GM19193 (cell line): Measurements from ENCODE around the gene ZNF117.
A peak's percentile ranks its signal among the peaks of the same experiment; 100 is the strongest.

Experiments used
- POLR2A ChIP-seq: IDR thresholded peaks from 4 replicates; pipeline ENCODE4 v1.6.1; 2011; ENCODE audit not compliant: insufficient read depth, insufficient read length; ENCODE audit errors: extremely low read depth

Gene ZNF117

DNA sequence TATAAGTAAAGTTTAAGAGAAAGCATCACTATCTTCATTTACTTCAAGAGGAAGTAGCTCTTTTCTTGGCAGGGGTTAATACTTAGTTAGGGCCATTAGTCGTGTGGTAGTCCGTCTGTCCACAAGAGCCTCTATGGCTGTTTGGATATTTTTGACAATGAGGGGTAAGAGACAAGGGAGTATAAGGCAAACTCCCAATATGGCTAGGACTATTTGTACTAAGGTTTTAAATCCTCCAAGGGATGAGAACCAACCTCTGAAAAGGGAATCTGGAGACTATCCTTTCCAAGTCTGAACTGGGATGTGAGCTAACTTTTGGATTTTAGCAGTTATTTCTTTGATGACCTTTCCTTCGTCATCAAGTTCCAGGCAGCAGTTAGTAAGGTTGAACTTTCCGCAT is at the start of gene ZNF117:
ZNF117 (minus strand) TSS at position 101 of the 400 bp plus-strand sequence.
- TF ChIP-seq POLR2A, result no peak

DNA sequence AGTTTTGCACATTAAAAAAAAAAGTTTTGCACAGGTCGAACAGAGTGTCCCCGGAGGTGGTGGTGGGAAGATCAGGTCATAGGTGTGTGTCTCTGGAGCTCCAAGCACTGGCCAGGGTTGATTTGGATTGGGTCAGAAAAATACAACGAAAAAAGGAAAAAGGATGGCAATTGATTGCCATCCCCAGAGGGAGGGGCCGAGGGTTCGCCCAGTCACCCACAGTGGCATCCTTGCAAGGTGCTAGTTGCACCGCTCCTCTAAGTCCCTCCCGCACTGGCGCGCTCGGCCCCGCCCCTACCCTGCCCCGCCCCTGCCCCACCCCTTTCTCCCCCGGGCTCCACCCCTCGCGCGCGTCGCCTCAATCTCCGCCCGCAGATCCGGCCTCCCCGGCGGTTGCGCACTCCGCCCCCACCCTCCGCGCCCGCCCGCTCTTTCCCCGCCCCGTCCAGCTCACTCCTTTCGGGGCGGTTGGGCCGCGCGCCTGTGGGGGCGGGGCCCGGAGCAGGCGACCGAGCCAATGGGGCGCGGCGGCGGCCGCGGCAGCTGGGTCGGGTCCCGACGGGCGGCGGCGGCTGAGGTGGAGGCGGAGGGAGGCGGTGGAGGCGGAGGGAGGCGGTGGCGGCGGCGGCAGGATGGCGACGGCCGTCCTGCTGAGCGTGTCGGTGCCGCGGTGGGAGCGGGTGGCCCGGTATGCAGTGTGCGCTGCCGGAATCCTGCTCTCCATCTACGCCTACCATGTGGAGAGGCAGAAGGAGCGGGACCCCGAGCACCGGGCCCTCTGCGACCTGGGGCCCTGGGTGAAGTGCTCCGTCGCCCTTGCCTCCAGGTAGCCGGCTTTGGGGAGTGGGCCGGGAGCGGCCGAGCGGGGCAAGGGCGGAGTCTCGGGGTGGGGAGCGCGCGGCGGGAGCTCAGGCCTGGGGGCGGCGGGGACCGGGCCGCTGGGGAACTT is 47.2 kb upstream of the ZNF117 start:
- peak; percentile 73 for TF ChIP-seq POLR2A

DNA sequence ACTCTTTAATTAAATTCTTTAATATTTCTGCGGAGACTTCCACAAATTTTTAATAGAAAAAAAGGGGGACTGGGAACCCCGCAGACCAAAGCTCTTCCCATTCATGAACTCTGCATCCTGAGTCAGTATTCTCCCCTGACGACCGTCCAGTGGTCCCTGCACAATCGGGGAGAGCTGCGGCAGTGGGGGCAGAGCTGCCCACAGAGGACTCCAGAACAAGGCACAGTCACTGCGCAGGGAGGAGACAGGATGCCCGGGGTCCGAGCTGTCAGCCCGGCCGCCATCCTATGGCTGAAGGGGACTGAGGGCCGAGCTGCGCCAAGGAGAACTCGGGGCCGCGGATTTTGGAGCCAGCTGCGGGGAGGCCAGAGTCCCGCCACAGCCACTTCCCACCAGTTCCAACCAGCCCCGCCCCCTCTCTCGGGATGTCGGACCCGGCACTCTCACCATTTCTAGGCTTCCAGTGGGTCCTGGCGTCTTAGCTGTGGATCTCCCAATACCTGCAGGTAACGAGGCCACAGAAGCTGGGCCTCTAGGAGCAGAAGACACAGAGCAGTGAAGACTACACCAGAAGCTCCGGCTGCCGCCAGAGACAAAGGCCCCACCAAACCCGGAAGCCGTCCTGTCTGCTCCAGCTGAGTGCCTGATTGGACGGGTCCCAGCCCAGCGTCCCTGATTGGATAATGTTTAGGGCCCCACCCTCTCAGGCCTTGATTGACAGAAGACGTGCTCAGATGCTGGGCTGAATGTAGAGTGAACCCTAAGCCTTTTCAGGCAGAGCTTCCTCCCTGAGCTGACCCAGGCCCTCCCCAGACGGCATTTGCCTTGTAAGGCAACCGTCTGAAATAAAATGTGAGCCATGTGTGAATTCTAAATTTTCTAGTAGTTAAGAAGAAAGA is 15.5 kb upstream of the ZNF117 start, which contains the start of gene ERV3-1:
ERV3-1 (minus strand) TSS at position 594 of the 899 bp plus-strand sequence. CDS start 13,661 bp downstream, outside the sequence.
- peak; percentile 93 for TF ChIP-seq POLR2A

DNA sequence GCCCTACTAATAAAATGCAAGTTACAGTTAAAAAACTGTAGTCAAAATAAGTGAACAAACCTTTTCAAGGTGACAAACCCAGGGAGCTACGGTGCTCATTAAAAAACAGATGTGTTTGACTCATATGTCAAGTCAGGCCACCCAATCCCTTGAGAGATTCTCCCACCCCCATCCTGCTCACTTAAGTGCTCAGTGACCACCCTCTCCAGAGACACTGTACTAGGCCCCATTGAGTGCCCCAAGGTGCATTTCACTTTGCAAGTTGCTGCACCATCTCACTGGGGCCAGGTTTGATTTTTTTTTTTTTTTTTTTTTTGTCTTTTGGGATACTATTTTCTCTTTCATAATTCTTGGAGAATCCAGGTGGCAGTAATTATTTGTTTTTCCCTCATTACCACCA is 13.7 kb upstream of the ZNF117 start:
- TF ChIP-seq POLR2A, result no peak

DNA sequence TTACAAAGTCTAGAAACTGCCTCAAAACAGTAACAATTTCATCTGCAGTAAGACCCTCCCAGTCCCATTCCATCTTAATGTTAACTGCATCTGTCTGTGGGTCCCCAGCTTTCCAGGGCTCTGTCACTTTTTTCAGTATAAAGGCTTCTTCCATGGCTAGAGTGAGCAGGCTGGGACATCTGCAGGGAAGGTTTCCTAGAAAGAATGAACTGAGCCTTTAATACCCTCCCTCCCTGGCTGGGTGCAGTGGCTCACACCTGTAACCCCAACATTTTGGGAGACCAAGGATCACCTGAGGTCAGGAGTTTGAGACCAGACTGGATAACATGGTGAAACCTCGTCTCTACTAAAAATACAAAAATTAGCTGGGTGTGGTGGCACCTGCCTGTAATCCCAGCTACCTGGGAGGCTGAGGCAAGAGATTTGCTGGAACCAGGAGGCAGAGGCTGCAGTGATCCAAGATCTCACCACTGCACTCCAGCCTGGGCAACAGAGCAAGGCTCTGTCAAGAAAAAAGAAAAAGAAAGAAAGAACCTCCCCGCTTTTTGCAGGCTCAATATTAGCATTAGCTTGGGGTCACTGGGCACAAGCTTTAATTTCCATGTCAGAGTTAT is 12.2 kb upstream of the ZNF117 start:
- TF ChIP-seq POLR2A, result no peak

DNA sequence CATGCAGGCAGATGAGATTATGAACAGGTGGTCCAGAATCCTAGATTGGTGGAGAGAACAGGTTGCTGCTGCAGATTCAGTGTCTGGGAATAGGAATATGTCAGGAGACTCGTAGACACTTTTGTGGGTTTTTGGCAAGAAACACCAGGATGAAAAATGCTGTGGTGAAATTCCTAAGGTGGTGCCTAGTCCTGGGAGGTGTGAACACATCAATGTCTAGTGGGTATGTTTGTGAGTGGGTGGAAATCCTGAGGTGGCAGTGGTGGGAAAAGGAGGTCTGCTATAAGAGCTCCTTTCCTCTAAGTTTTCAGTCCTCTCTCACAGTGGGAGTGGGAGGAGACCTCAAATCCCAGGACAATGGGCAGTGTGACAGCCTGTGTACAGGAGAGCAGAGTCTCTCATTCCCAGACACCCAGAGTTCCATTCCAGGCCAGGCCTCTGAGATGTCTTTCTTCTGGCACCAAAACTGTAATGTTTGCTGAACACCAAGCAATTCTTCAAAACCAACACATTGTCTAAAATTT is 10.5 kb upstream of the ZNF117 start:
- no peak for TF ChIP-seq POLR2A

DNA sequence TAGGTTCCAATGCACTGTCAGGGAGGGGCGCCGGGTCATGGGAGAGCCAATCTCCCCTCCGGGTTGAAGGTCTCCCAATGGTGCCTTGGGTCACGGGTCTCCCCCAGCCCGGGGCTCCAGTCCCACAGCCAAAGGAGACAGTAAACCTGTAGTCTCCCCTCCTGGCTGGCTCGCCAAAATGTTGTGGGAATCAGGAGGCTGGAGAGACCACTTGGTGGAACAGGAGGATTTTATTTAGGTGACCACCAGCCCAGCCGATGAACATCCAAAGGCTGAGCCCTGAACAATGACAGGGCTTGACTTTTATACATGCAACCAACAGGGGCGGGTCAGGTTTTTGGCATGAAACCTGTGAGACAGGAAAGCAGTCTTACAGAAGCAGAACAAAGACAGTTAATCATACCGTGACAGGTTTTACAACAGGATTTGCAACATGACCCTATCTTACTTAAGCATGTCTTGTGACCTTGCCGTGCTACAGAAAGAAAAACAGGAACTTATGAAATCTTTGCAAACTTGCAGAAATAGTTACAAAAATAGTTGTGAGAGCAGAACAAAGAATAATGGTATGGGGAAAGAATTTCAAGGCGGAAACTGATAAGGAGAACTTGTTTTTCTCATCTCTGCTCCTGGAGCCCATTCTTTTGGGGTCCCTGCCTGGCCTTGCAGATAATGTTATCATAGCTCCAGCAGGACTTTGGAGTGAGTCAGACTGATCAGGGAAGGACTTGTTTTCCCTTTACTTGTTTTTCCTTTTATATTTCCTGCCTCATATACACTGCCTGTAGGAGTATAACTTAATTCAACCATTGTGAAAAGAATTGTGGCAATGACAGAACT is 8.5 kb upstream of the ZNF117 start:
- TF ChIP-seq POLR2A, result no peak

DNA sequence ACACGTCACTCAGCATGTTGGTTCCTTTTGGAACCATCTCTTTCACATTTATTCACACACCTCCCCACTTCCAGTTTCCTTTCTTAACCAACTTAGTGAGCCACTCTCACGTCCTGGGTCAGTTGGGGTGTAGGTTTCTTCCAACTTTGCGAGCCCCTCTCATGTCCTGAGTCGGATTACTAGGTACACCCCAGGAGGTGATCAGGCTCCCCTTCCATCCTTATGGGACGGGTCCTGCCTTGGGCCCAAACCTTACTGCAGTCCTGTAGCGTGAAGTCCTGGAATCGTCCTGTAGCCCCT is 8.0 kb upstream of the ZNF117 start:
- no peak for TF ChIP-seq POLR2A

DNA sequence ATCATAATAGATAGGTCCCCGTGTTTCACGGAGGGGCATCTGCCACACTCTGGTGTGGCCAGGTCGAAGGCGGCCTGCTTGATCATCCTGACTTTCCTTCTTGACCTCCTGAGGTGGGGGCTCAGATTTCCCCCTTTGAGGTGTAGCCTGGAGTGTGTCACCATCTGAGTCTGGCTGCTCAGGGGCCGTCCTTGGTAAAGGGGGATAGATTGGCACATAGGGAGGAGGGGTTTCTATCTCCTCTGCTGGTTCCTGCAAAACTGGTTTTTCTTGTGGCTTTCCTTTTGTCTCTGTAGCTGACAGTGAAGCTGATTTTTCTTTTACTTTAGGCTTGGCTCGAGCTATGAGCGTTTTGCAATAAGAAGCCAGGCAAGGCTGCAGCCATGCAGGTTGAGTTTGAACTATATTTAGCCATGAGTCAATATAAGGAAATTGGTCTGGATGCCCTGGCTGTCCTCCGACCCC is 7.1 kb upstream of the ZNF117 start:
- TF ChIP-seq POLR2A, result no peak

DNA sequence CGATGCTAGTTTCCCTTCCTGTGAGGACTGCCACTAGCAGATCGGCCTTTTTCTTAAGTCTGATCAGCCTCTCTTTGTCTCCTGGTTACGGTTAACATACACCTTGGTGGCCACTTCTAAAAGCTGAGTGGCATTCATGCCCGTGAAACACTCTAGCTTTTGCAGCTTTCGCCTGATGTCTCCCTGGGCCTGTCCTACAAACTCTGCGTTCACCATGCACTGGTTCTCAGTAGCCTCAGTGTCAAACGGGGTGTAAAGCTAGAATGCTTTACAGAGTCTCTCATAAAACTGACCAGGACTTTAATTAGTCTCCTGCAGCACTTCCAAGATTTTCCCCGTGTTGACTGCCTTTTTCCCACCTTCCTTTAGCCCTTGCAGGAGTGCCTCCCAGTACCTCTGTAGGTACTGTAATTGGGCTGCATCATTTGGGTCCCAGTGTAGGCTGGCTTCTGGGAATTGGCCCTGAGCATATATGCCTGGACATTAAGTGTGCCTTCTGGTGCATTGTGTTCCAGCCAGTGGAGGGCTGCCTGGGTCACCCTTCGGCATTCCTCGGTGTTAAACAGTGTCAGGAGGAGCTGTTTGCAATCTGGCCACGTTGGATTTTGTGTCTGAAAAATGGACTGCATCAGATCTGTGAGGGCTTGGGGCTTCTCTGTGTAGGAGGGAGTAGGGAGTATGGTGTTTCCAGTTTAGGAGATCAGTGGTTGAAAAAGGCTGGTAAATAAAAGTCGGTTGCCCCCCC is 6.5 kb upstream of the ZNF117 start:
- TF ChIP-seq POLR2A, result no peak

DNA sequence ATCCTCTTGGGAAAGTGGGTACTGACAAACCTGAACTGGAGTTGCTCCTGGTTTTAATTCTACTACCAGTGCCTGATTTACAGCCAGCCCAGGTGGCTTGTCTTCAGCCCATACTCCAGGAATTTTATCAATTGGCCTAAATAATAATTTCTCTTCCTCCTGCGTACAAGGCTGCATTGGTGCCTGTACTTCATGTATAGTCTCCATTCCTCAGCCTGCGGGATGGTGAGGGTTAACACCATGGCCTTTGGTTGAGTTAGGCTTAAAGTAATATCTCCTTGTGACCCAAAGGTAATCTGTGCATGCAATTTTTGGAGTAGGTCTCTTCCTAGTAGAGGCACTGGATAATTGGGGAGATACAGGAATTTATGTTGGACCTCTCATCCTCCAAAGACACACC is 5.5 kb upstream of the ZNF117 start:
- no peak for TF ChIP-seq POLR2A

DNA sequence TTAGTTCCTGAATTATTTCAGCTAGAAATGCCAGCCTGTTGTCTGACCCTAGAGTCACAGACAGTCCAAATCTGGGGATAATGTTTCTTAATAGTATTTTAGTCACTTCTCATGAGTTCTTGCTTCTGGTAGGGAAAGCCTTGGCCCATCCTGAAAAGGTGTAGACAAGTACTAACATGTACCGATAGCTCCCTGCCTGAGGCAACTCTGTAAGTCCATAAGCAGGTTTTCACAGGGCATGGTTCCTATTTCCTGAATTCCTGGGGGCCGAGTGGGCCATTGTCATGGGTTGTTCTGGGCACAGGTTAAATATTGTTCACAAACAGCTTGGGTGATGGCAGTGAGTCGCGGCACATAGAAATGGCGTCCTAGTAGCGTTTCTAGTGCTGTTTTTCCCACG is 3.1 kb upstream of the ZNF117 start:
- no peak for TF ChIP-seq POLR2A

DNA sequence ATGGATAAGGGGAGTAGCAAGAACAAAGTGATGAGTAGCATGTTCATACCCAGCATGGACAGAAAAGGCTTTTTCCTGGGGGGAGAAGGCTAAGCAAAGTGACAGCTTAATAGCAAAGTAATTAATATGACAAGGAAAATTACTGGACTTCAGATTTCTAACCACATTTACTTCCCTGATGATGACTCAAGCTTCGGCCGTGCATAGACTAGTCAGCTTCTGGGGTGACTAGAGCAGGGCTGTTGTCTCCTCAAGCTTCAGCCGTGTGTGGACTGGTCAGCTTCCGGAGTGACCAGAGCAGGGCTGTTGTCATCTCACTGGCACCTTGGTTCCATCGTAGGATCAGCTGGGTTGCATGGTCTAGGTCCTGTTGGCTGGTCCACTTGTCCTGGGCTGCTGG is 2.1 kb upstream of the ZNF117 start:
- TF ChIP-seq POLR2A, result no peak
